ENCODE results near the gene ACTA2. TPM values are rescaled to one million over a fixed set of nuclear protein-coding genes. Genes with fewer than 3 reads are reported as not detected.

The ACTA2 gene
- total and polyA plus RNA-seq, 4 donors = 13.2 to 182 (median 73.6) TPM

GRCh38 chr10:88960802-88961201, 8.2 kb upstream of the ACTA2 start (continued):
- TF ChIP-seq, protein P1, sequence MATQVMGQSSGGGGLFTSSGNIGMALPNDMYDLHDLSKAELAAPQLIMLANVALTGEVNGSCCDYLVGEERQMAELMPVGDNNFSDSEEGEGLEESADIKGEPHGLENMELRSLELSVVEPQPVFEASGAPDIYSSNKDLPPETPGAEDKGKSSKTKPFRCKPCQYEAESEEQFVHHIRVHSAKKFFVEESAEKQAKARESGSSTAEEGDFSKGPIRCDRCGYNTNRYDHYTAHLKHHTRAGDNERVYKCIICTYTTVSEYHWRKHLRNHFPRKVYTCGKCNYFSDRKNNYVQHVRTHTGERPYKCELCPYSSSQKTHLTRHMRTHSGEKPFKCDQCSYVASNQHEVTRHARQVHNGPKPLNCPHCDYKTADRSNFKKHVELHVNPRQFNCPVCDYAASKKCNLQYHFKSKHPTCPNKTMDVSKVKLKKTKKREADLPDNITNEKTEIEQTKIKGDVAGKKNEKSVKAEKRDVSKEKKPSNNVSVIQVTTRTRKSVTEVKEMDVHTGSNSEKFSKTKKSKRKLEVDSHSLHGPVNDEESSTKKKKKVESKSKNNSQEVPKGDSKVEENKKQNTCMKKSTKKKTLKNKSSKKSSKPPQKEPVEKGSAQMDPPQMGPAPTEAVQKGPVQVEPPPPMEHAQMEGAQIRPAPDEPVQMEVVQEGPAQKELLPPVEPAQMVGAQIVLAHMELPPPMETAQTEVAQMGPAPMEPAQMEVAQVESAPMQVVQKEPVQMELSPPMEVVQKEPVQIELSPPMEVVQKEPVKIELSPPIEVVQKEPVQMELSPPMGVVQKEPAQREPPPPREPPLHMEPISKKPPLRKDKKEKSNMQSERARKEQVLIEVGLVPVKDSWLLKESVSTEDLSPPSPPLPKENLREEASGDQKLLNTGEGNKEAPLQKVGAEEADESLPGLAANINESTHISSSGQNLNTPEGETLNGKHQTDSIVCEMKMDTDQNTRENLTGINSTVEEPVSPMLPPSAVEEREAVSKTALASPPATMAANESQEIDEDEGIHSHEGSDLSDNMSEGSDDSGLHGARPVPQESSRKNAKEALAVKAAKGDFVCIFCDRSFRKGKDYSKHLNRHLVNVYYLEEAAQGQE (IDR thresholded peaks at IDR 0.05) = no peak
- TF ChIP-seq GABPA (IDR thresholded peaks at IDR 0.05 in 1 of 2, conservative IDR thresholded peaks at IDR 0.05 in 1 of 2) (no peak), MAX (IDR thresholded peaks at IDR 0.05) (no peak), JUND (IDR thresholded peaks at IDR 0.05) (no peak), FOXA2 (IDR thresholded peaks at IDR 0.05) (no peak), ATF3 (IDR thresholded peaks at IDR 0.05) (no peak)

DNA sequence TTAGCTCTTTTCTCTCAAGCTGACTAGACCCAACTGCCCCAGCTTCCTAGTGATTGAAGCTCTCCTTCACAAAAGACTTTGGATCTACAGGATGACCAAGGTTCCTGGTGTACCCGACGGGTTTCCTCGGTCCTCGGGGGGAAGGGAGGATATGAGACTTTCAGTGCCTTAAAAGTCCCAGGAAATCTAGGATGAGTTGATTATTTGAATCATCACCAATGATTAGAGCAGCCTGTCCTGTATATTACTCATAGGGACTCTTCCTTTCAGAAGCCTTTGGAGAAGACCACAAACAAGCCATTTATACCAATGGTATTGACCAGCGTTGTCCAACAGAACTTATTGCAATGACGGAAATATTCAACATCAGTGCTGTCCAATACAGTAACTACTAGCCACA, 6.1 kb upstream of the ACTA2 start:
- Histone ChIP-seq H3K27me3 (ENCODE audit: control insufficient read depth in 4 of 4, insufficient read depth in 4 of 4, low read length in 3 of 4) (no peaks in the 10 kb centered on the region), H3K4me1 (ENCODE audit: control insufficient read depth in 4 of 4, insufficient read depth in 4 of 4, low read length in 3 of 4) (no peaks in the 10 kb centered on the region), H3K4me3 (ENCODE audit: low read depth in 1 of 3, low read length in 3 of 3) (no peak overlapping the region), H3K9ac (ENCODE audit: low read depth in 1 of 2, low read length in 2 of 2) (no peak overlapping the region), H3K27ac (ENCODE audit: low read depth in 1 of 2, low read length in 2 of 2) (no peak overlapping the region), H3K9me3 (ENCODE audit: control insufficient read depth in 4 of 4, low read length in 3 of 4) (no peaks in the 10 kb centered on the region), H3K36me3 (ENCODE audit: control insufficient read depth in 4 of 4, insufficient read depth in 3 of 4, low read depth in 1 of 4, low read length in 3 of 4) (no peaks in the 10 kb centered on the region)
- no peak for DNase-seq (ENCODE audit: low spot score)
- 99% methylated on average over 6 of the region's 6 CpGs for WGBS
- TF ChIP-seq ATF3 (IDR thresholded peaks at IDR 0.05) (no peak), EGR1 (IDR thresholded peaks at IDR 0.05; ENCODE audit: low read depth in 2 of 2) (no peak), MAX (IDR thresholded peaks at IDR 0.05) (no peak), RAD21 (IDR thresholded peaks at IDR 0.05) (no peak), NR2F2 (IDR thresholded peaks at IDR 0.05) (no peak)

- Histone ChIP-seq H3K9me3 (ENCODE audit: control insufficient read depth in 4 of 4, low read length in 3 of 4) (no peaks in the 10 kb centered on the region), H3K36me3 (ENCODE audit: control insufficient read depth in 4 of 4, insufficient read depth in 3 of 4, low read depth in 1 of 4, low read length in 3 of 4) (no peaks in the 10 kb centered on the region), H3K4me3 (ENCODE audit: low read depth in 1 of 3, low read length in 3 of 3) (no peak overlapping the region), H3K27me3 (ENCODE audit: control insufficient read depth in 4 of 4, insufficient read depth in 4 of 4, low read length in 3 of 4) (no peaks in the 10 kb centered on the region), H3K4me1 (ENCODE audit: control insufficient read depth in 4 of 4, insufficient read depth in 4 of 4, low read length in 3 of 4) (no peaks in the 10 kb centered on the region), H3K27ac (ENCODE audit: low read depth in 1 of 2, low read length in 2 of 2) (no peak overlapping the region), H3K9ac (ENCODE audit: low read depth in 1 of 2, low read length in 2 of 2) (no peak overlapping the region)
- 82% methylated on average over 1 of the region's 1 CpG for WGBS
- DNase-seq (ENCODE audit: low spot score) = no peak
- TF ChIP-seq RAD21 (IDR thresholded peaks at IDR 0.05) = no peak
- no peak for TF ChIP-seq ATF3 (IDR thresholded peaks at IDR 0.05)
- no peak for TF ChIP-seq EGR1 (IDR thresholded peaks at IDR 0.05; ENCODE audit: low read depth in 2 of 2)
- no peak for TF ChIP-seq ZBTB33 (IDR thresholded peaks at IDR 0.05)
- TF ChIP-seq JUND (IDR thresholded peaks at IDR 0.05) = no peak
- TF ChIP-seq FOXA1 (IDR thresholded peaks at IDR 0.05) = no peak
- no peak for TF ChIP-seq CTCF (IDR thresholded peaks at IDR 0.05; ENCODE audit: low read depth, low read length, missing input control)
- TF ChIP-seq GABPA (IDR thresholded peaks at IDR 0.05 in 1 of 2, conservative IDR thresholded peaks at IDR 0.05 in 1 of 2) = no peak
- no peak for TF ChIP-seq FOXA2 (IDR thresholded peaks at IDR 0.05)
- TF ChIP-seq MAX (IDR thresholded peaks at IDR 0.05) = no peak
- no peak for TF ChIP-seq TAF1 (conservative IDR thresholded peaks at IDR 0.05)
- TF ChIP-seq, protein P1 (IDR thresholded peaks at IDR 0.05) = no peak
- TF ChIP-seq HNF4A (conservative IDR thresholded peaks at IDR 0.05) = no peak
- TF ChIP-seq RXRA (IDR thresholded peaks at IDR 0.05) = no peak
- no peak for TF ChIP-seq YY1 (IDR thresholded peaks at IDR 0.05)
- TF ChIP-seq NR2F2 (IDR thresholded peaks at IDR 0.05) = no peak
These were observed 4.8 kb upstream of the ACTA2 start for GRCh38 chr10:88957381-88957780.
